ENCODE data around the gene POLD3.
"Not testable (repeated sequence)": the region's sequence is repeated elsewhere in the genome, so short reads cannot be mapped to it uniquely, and the experiment has no call there.

POLD3 gene

DNA sequence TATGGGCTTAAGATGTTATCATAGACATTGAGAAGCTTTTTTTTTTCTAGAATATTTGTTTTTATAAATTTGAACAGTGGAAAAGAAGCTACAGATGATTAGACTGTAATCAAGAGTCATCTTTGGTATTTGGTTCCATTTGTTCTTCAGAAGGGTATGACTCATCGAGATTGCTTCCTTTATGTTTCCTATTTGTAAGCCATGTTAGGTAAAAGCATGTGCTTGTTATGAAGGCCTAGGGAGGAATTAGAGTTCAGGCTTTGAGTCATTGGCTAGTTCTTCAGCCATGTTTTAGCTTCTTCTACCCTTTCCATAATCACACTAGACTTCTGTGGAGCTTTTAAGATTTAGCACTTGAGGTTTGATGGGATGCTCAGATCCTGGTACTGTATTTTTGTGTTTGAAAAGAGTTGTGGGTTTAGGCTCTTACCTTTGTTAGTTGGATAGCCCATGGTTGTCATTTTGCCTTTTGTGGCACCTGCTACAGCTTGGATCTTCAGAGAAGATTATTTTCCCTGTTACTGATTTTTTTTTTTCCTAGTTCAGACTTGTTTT, 44.3 kb downstream of the POLD3 start:
- DNase-seq (ENCODE audit: low read depth in 2 of 2, low spot score in 1 of 2), result no peak

DNA sequence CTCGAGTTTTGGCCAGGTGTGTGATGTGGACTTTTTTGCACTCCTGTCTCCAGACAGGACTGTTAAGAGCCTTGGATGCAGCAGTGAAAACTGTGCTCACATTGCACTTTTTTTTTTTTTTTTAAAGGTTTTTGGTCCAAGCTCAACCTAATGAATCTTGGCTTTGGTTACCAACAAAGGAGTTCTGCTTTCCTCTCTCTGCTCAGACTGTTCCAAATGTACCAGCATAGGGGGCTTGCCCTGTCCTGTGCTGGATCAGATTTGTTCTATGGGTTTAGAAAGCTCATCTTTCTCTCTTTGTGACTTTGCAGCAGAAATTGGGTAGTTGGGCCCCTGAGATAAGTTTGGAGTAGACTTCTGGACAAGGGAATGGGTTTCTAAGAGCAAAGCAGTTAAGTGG, 45.3 kb downstream of the POLD3 start:
- DNase-seq (ENCODE audit: low read depth in 2 of 2, low spot score in 1 of 2), result no peak

DNA sequence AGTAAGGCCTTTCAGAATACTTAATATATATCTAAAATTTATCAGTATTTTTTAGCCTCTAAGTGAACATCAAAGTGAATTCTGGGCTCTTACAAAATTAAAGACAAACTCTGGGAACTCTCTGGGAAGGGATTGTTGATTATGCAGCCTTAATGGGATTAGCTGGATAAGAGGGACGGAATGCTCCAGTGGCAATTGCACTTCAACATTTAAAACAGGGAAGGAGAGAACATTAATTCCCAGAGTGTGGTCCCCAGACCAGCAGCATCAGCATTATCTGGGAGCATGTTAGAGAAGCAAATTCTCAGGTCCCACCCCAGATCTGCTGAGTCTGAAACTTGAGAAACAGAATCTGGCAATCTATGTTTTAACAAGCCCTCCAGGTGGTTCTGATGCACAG, 46.5 kb downstream of the POLD3 start:
- DNase-seq (ENCODE audit: low read depth in 2 of 2, low spot score in 1 of 2), result no peak

DNA sequence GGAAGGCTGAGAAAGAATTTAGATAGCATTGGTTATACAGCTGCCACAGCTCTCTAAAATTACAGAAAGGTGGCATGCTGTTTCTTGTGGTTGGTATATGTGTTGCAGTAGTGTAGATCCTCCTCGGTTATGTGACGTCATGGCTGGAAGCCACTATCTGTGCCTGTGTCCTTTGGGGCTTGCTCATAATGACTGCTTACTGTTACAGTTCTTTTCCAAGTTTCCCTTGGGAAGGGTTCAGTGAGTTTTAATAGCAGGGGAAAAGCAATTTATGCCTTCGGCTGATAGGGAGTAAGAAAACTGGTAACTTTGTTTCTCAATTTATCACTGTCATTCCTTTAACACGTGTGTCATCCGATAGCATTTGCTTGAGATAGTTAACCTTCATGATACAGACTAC, 47.2 kb downstream of the POLD3 start:
- DNase-seq (ENCODE audit: low read depth in 2 of 2, low spot score in 1 of 2), result no peak

GRCh38 chr11:74641289-74641688, 48.9 kb downstream of the POLD3 start:
- no peak for DNase-seq (ENCODE audit: low read depth in 2 of 2, low spot score in 1 of 2)

- DNase-seq (ENCODE audit: low read depth in 2 of 2, low spot score in 1 of 2), result no peak
Observed at GRCh38 chr11:74641905-74642304, 49.5 kb downstream of the POLD3 start.

DNA sequence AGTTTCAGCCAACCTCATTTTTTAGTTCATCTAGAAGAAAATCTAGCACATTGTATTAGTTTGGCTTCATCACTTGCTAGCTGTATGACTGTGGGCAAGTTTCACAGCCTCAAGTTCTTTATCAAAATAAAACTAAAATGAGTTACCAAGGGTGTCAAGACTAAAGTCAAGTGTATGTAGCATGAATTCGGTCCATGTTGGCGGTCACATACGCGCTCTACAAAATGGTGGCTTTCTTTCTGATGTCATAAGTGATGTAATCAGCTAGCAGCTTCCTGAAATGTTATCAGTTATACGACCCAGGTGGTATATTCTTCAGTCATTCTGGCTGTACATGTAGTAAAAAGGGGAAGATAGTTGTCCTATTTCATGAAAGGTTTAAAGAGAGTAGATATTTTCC, 50.5 kb downstream of the POLD3 start:
- DNase-seq (ENCODE audit: low read depth in 2 of 2, low spot score in 1 of 2), result no peak

- no peak for DNase-seq (ENCODE audit: low read depth in 2 of 2, low spot score in 1 of 2)
Observed at GRCh38 chr11:74644081-74644480, 51.7 kb downstream of the POLD3 start.

- DNase-seq (ENCODE audit: low read depth in 2 of 2, low spot score in 1 of 2), result no peak
Observed at GRCh38 chr11:74646215-74646614, 53.8 kb downstream of the POLD3 start.

GRCh38 chr11:74646954-74647353, 54.6 kb downstream of the POLD3 start:
- no peak for DNase-seq (ENCODE audit: low read depth in 2 of 2, low spot score in 1 of 2)

GRCh38 chr11:74647404-74647803, 55.0 kb downstream of the POLD3 start:
- no peak for DNase-seq (ENCODE audit: low read depth in 2 of 2, low spot score in 1 of 2)

DNA sequence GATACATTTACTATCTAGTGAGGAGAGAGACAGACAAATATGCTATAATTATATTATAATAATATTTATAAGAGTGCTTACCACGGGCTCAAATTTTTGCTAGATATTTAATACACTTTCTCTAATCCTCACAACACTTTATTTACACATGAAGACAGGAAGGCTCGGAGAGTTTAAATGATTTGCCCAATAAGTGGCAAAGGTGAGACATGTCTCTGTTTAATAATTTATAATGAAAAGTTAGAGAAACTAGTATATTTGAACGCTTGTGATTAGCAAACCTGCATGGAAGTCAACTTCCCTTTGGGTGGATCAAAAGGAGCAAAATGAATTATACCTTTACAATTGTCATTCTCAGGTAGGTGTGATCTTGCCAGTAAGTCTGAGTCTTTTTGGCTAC, 55.4 kb downstream of the POLD3 start:
- no peak for DNase-seq (ENCODE audit: low read depth in 2 of 2, low spot score in 1 of 2)

GRCh38 chr11:74648894-74649293, 56.5 kb downstream of the POLD3 start:
- DNase-seq (ENCODE audit: low read depth in 2 of 2, low spot score in 1 of 2), result no peak

DNA sequence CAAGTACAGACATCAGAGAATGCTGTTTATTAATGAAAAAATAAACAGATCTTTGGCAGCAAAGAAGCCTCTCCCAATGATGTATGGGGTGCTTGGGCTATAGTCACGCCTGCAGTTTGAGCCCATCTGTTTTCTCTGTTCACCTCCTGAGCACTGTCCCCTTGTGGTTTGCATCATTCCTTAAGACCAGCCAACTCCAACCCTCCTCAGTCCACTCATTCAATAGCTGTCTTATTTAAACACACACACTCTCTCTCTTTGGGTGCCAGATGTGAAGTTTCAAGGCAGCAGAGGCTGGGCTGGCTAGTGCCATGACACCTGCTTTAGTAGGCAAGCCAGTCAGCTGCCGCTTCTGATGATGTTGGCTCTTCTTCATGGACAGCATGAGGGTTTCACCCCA, 58.1 kb downstream of the POLD3 start:
- no peak for DNase-seq (ENCODE audit: low read depth in 2 of 2, low spot score in 1 of 2)

DNA sequence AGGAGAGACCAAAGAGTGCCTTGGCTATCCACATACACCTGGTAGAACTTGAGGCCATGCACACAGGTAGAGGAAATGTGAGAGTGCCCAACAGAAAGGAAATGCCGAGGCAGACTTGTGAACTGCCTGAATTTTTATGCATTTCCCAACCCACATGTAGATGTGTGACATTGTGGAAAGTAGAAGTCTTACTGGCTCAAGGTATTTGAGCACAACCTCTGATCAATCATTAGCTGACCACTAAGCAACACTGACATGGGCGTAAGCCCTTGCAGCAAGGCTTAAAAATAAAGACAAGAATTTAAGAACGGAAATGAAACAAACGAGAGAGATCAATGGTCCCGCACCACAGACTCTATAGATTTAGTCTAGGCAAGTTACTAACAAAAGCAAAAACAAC, 62.6 kb downstream of the POLD3 start:
- no peak for DNase-seq (ENCODE audit: low read depth in 2 of 2, low spot score in 1 of 2)

GRCh38 chr11:74659124-74659523, 66.7 kb downstream of the POLD3 start:
- DNase-seq (ENCODE audit: low read depth in 2 of 2, low spot score in 1 of 2), result not testable (repeated sequence)

- no peak for DNase-seq (ENCODE audit: low read depth in 2 of 2, low spot score in 1 of 2)
Observed at GRCh38 chr11:74662487-74663103, 70.2 kb downstream of the POLD3 start.

- no peak for DNase-seq (ENCODE audit: low read depth in 2 of 2, low spot score in 1 of 2)
Observed at GRCh38 chr11:74663315-74663714, 70.9 kb downstream of the POLD3 start.

DNA sequence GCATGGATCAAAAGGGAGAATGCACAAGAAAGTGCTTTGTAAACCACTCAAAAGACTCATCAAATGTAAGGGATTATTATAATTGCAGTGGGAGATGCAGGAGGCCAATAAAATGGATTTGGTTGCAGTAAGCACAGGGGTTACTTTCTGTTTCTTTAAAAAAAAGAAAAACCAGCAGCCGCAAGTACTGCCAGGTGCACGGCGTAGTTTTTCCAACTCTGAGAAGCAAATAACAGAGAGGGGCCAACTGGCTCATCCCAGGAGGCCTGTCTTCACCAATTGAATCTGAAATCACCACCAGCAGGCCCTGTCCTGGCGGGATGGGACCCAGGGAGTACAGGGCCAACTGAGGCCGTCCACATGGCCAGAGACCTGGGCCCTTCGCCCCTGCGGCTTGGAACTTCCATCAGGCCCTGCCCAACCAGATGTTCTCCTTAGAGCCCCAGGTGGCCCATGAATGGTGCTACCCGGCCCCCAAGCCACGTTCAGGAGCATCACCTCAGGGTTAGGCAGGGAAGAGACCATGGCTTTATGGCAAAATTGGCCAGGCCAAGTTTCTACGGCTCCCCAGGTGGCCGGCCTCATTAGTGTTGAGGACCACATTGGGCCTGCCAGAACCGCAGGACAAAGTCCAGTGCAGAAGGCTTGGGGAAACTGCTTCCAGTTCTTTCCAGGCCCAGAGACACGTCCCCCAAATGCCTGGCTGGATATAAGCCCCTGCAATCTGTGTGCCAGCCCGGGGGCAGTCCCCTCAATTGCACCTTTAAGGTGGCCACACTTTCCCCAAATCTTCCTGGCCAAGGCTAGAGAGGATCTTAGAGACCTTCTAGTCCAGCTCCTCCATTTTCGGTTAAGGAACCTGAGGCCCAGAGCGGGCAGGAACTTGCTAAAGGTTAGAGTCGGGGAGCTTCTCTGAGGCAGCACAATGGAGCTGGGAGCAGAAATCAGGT, 77.1 kb downstream of the POLD3 start:
- no peak for DNase-seq (ENCODE audit: low read depth in 2 of 2, low spot score in 1 of 2)

DNA sequence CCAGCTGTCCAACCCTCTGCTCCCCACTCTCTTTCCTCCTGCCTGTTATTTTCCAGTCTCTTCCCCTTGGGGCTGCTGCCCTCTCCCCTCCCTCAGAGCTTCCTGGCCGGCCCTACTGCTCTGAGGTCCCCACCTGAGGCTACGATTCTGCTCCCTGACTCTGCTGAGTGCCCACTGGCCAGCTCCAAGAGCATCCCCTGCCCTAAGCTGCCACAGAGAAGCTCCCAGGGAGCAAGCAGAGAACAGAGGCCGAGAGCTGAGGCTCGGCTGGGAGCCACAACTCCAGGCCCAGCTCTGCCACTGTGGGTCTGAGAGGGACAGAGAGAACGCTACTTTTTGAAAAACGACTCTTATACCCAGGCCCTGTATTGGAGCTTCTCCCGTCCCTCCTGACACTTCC, 77.8 kb downstream of the POLD3 start:
- no peak for DNase-seq (ENCODE audit: low read depth in 2 of 2, low spot score in 1 of 2)

- no peak for DNase-seq (ENCODE audit: low read depth in 2 of 2, low spot score in 1 of 2)
Observed at GRCh38 chr11:74671520-74672196, 79.3 kb downstream of the POLD3 start.
